OCI-LY1 (cell line): ENCODE data around the gene DYSF.
A peak's percentile ranks its signal among the peaks of the same experiment; 100 is the strongest.

ENCODE experiments used
- H2AFZ ChIP-seq: fragments of 200-600 bp; sonication (generic), shearing (Covaris generic); 2 replicates; pipeline ENCODE4 v1.6.0; 2014; ENCODE audit warnings: antibody characterized with exemption, mild to moderate bottlenecking, low read length
- H3F3A ChIP-seq: fragments of 200-600 bp; sonication (generic), shearing (Covaris generic); 2 replicates; pipeline ENCODE4 v1.6.0; 2014; ENCODE audit warnings: mild to moderate bottlenecking, antibody characterized with exemption, low read length, moderate library complexity; ENCODE audit not compliant: insufficient read depth
- H3K27ac ChIP-seq: fragments of 200-600 bp; sonication (generic); 2 replicates; pipeline ENCODE4 v1.5.1; 2014; ENCODE audit warnings: low read length, mixed run types, mild to moderate bottlenecking, low read depth; ENCODE audit not compliant: poor library complexity, severe bottlenecking
- H3K27me3 ChIP-seq: fragments of 200-600 bp; sonication (generic); 2 replicates; pipeline ENCODE4 v1.6.0; 2014; ENCODE audit warnings: antibody characterized with exemption, mild to moderate bottlenecking, low read length, moderate library complexity; ENCODE audit not compliant: insufficient read depth
- H3K36me3 ChIP-seq: fragments of 200-600 bp; sonication (generic); 2 replicates; pipeline ENCODE4 v1.6.1; 2014; ENCODE audit warnings: mild to moderate bottlenecking, antibody characterized with exemption, low read length, moderate library complexity, mixed read lengths; ENCODE audit not compliant: insufficient read depth
- H3K4me1 ChIP-seq: fragments of 200-600 bp; sonication (generic); 2 replicates; pipeline ENCODE4 v1.5.1; 2014; ENCODE audit warnings: mild to moderate bottlenecking, low read length, moderate library complexity; ENCODE audit not compliant: insufficient read depth, severe bottlenecking
- H3K4me2 ChIP-seq: fragments of 200-600 bp; sonication (generic), shearing (Covaris generic); 2 replicates; pipeline ENCODE4 v1.6.1; 2014; ENCODE audit warnings: low read length
- H3K4me3 ChIP-seq: fragments of 200-600 bp; sonication (generic); 2 replicates; pipeline ENCODE4 v1.5.1; 2014; ENCODE audit warnings: low read length, low read depth, mild to moderate bottlenecking, mixed read lengths; ENCODE audit not compliant: poor library complexity, severe bottlenecking
- H3K79me2 ChIP-seq: fragments of 200-600 bp; shearing (Covaris generic); 2 replicates; pipeline ENCODE4 v1.6.1; 2016; ENCODE audit warnings: mixed run types, low read length, mixed read lengths; ENCODE audit not compliant: insufficient read depth
- H3K9ac ChIP-seq: fragments of 200-600 bp; sonication (generic), shearing (Covaris generic); 2 replicates; pipeline ENCODE4 v1.6.1; 2014; ENCODE audit warnings: mild to moderate bottlenecking, low read length, mixed read lengths
- H3K9me2 ChIP-seq: fragments of 200-600 bp; sonication (generic), shearing (Covaris generic); 2 replicates; pipeline ENCODE4 v1.6.1; 2014; ENCODE audit warnings: low read depth, mild to moderate bottlenecking, low read length, mixed read lengths
- H3K9me3 ChIP-seq: fragments of 200-600 bp; shearing (Covaris generic); 2 replicates; pipeline ENCODE4 v1.6.1; 2014; ENCODE audit warnings: low read length, mixed read lengths
- H4K20me1 ChIP-seq: fragments of 200-600 bp; sonication (generic), shearing (Covaris generic); 2 replicates; pipeline ENCODE4 v1.6.0; 2016; ENCODE audit warnings: mild to moderate bottlenecking, low read length; ENCODE audit not compliant: insufficient read depth
- EZH2 ChIP-seq: fragments of 200-600 bp; sonication (generic), shearing (Covaris generic); IDR thresholded peaks from 2 replicates; pipeline ENCODE4 v1.8.0; 2017; ENCODE audit warnings: borderline replicate concordance, mixed run types, mild to moderate bottlenecking, antibody characterized with exemption, low read length, moderate library complexity, mixed read lengths
- TF ChIP-seq, protein P1 (sequence below): fragments of 200-600 bp; sonication (generic), shearing (Covaris generic); IDR thresholded peaks from 2 replicates; pipeline ENCODE4 v1.5.1; 2017; ENCODE audit warnings: mild to moderate bottlenecking, antibody characterized with exemption, low read length, moderate library complexity, mixed read lengths

DYSF gene

DNA sequence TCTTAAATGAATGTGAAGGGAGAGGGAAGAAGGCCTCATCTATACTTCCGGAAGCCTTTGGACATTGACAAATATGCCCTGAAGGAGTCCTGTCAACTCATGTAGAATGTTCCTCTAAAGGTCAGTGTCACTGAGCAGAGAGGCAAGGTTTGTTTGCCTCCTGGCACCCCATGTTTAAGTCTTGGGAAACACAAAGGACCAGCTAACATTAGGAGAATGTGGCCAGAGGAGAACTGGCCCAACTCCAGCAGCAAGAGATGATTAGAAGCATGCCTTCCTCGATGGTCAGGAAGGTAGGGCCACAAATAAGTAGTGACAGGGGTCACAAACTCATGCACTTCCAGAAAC, 5.7 kb downstream of the DYSF start:
- Histone ChIP-seq H2AFZ (no peak overlapping the region), H3K9me3 (no peaks in the 10 kb centered on the region), H3K27me3 (no peaks in the 10 kb centered on the region), H3K9me2 (no peaks in the 10 kb centered on the region), H3K79me2 (no peaks in the 10 kb centered on the region), H3K4me2 (no peak overlapping the region), H3K36me3 (no peaks in the 10 kb centered on the region), H3K27ac (no peak overlapping the region), H3K4me3 (no peak overlapping the region), H3K9ac (no peak overlapping the region), H3K4me1 (no peaks in the 10 kb centered on the region), H3F3A (no peaks in the 10 kb centered on the region), H4K20me1 (no peaks in the 10 kb centered on the region)
- TF ChIP-seq, protein P1, sequence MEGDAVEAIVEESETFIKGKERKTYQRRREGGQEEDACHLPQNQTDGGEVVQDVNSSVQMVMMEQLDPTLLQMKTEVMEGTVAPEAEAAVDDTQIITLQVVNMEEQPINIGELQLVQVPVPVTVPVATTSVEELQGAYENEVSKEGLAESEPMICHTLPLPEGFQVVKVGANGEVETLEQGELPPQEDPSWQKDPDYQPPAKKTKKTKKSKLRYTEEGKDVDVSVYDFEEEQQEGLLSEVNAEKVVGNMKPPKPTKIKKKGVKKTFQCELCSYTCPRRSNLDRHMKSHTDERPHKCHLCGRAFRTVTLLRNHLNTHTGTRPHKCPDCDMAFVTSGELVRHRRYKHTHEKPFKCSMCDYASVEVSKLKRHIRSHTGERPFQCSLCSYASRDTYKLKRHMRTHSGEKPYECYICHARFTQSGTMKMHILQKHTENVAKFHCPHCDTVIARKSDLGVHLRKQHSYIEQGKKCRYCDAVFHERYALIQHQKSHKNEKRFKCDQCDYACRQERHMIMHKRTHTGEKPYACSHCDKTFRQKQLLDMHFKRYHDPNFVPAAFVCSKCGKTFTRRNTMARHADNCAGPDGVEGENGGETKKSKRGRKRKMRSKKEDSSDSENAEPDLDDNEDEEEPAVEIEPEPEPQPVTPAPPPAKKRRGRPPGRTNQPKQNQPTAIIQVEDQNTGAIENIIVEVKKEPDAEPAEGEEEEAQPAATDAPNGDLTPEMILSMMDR: no peak
- TF ChIP-seq EZH2: no peak

- Histone ChIP-seq H3K27ac (no peak overlapping the region), H2AFZ (no peak overlapping the region), H3K4me1 (no peaks in the 10 kb centered on the region), H3K27me3 (no peaks in the 10 kb centered on the region), H3K9me3 (no peaks in the 10 kb centered on the region), H3K9ac (no peak overlapping the region), H3F3A (no peaks in the 10 kb centered on the region), H3K4me3 (no peak overlapping the region), H4K20me1 (no peaks in the 10 kb centered on the region), H3K4me2 (no peak overlapping the region), H3K79me2 (no peaks in the 10 kb centered on the region), H3K9me2 (no peaks in the 10 kb centered on the region), H3K36me3 (no peaks in the 10 kb centered on the region)
- TF ChIP-seq, protein P1: no peak
- no peak for TF ChIP-seq EZH2
These were observed 6.7 kb downstream of the DYSF start for GRCh38 chr2:71460056-71460455.

DNA sequence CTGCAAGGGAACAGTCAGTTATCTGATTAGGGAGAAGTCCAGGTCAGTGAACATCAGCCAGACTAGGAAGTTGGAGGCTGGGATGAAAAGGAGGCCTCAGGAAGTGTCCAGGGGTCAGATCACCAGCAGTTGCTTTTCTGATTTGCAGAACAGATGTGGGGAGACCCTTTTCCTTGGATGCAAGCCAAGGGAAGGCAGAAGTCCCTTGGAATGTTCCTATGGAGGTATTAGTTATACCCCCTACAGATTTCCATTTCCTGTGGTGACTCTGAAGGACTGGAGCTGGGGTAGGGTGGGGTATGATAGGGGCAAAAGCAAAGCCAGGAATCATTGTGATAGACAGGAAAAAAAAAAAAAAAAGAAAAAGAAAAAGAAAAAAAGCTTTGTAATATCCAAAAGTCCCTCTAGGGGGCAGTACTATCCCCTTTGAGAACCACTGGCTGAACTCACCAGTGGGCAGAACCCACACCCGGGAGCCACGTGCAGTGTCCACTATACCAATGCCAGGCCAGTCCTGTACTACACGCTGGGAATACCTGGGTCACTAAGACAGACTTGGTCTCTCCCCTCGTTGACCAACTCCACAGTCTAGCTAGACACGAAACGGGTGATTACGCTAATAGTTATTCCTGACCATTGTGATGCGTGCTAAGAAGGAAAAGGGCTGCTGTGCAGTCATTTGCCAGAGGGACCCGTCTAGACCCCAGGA, 7.4 kb downstream of the DYSF start:
- Histone ChIP-seq H3K4me1 (no peaks in the 10 kb centered on the region), H3K36me3 (no peaks in the 10 kb centered on the region), H2AFZ (no peak overlapping the region), H4K20me1 (no peaks in the 10 kb centered on the region), H3K27me3 (no peaks in the 10 kb centered on the region), H3K9me3 (no peaks in the 10 kb centered on the region), H3K27ac (no peak overlapping the region), H3F3A (no peaks in the 10 kb centered on the region), H3K9me2 (no peaks in the 10 kb centered on the region), H3K79me2 (no peaks in the 10 kb centered on the region), H3K9ac (no peak overlapping the region), H3K4me3 (no peak overlapping the region), H3K4me2 (no peak overlapping the region)
- TF ChIP-seq EZH2: no peak
- TF ChIP-seq, protein P1: peak; percentile 59
